ENCODE results near the gene ATIC.

- TF ChIP-seq, protein P1, sequence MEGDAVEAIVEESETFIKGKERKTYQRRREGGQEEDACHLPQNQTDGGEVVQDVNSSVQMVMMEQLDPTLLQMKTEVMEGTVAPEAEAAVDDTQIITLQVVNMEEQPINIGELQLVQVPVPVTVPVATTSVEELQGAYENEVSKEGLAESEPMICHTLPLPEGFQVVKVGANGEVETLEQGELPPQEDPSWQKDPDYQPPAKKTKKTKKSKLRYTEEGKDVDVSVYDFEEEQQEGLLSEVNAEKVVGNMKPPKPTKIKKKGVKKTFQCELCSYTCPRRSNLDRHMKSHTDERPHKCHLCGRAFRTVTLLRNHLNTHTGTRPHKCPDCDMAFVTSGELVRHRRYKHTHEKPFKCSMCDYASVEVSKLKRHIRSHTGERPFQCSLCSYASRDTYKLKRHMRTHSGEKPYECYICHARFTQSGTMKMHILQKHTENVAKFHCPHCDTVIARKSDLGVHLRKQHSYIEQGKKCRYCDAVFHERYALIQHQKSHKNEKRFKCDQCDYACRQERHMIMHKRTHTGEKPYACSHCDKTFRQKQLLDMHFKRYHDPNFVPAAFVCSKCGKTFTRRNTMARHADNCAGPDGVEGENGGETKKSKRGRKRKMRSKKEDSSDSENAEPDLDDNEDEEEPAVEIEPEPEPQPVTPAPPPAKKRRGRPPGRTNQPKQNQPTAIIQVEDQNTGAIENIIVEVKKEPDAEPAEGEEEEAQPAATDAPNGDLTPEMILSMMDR (IDR thresholded peaks at IDR 0.05): no peak
- TF ChIP-seq POLR2A (IDR thresholded peaks at IDR 0.05) (no peak), POLR2AphosphoS5 (IDR thresholded peaks at IDR 0.05) (no peak)
Measured at GRCh38 chr2:215397632-215398341, 85.9 kb downstream of the ATIC start.
